Fibroblast of pulmonary artery (primary cell): ENCODE results near the gene IRF7.

Source experiments
- DNase-seq: peaks from one replicate; pipeline ENCODE4 v3.0.0-alpha.2; 2010; ENCODE audit warnings: low read depth
- H3K4me3 ChIP-seq: replicated peaks from 2 replicates; pipeline ENCODE4 v1.5.1; 2011; ENCODE audit warnings: low read depth, mild to moderate bottlenecking, control low read depth, low read length, moderate library complexity
- TF ChIP-seq, protein P1 (sequence below): IDR thresholded peaks from 2 replicates; pipeline ENCODE4 v1.5.1; 2011; ENCODE audit warnings: mild to moderate bottlenecking, control low read depth, low read length, inconsistent platforms; ENCODE audit errors: missing control alignments

The IRF7 gene

DNA sequence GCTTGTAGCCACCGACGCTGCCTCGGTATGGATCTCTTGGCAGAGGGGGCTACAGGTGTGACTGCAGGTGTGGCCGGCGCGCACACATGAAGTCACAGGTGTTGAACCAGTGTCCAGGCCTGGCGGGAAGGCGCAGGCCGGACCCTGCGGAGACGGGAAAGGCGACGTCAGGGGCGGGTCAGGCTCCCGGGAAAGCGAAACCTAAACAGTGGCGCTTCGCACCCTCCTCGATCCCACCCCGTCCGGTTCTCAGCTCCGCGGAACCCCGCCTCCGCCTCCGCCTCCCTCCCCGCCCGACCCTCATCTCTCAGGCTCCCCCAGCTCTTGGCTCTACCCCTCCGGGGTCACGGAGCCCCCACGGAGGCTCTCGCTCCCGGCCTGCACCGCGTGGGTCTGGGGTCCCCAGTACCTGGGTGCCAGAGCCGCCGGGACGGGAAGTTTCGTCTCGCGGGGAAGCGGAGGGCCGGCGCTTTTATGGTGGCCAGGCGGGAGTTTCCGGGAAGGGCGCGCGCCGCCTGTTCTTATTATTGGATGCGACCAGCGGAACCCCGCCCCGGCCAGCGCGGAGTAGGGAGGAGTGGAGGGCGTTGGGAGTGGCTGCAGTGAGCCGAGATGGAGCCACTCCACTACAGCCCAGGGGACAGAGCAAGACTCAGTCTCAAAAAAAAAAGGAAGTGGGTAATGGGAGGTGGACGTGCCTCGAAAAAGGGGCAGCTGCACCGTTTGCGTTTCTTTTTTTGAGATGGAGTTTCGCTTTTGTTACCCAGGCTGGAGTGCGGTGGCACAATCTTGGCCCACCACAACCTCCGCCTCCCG is at the start of gene IRF7:
TSS of gene IRF7 (minus strand) at position 447 of the 816 bp plus-strand sequence. CDS start 586 bp downstream, outside the sequence.
- DNase-seq, result peak; percentile 91

DNA sequence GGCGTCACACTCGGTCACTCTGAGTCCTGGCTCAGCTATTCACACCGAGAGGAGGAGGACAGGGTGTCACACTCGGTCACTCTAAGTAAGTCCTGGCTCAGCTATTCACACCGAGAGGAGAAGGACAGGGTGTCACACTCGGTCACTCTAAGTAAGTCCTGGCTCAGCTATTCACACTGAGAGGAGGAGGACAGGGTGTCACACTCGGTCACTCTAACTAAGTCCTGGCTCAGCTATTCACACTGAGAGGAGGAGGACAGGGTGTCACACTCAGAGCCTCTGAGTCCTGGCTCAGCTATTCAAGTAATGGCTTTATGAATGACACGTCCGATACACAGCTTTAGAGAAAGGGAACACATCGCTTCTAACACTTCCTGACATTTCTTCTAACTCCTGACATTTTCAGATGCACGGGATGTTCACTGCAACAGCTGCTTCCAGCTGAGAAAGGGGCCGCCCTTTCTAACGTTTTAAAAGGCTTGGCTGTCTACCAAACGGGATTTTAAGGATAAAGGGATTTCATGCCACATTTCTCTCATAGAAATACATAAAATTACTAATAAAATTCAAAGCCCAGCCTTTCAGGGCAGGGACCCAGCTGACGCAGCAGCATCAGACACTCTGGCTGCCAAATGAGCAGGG is 49.4 kb upstream of the IRF7 start:
- TF ChIP-seq, protein P1, sequence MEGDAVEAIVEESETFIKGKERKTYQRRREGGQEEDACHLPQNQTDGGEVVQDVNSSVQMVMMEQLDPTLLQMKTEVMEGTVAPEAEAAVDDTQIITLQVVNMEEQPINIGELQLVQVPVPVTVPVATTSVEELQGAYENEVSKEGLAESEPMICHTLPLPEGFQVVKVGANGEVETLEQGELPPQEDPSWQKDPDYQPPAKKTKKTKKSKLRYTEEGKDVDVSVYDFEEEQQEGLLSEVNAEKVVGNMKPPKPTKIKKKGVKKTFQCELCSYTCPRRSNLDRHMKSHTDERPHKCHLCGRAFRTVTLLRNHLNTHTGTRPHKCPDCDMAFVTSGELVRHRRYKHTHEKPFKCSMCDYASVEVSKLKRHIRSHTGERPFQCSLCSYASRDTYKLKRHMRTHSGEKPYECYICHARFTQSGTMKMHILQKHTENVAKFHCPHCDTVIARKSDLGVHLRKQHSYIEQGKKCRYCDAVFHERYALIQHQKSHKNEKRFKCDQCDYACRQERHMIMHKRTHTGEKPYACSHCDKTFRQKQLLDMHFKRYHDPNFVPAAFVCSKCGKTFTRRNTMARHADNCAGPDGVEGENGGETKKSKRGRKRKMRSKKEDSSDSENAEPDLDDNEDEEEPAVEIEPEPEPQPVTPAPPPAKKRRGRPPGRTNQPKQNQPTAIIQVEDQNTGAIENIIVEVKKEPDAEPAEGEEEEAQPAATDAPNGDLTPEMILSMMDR, result no peak

More for the DNA sequence above, at the start of gene IRF7:
- peak within 1 kb of the TSS; percentile 72 for H3K4me3 ChIP-seq
- TF ChIP-seq, protein P1, result no peak

DNA sequence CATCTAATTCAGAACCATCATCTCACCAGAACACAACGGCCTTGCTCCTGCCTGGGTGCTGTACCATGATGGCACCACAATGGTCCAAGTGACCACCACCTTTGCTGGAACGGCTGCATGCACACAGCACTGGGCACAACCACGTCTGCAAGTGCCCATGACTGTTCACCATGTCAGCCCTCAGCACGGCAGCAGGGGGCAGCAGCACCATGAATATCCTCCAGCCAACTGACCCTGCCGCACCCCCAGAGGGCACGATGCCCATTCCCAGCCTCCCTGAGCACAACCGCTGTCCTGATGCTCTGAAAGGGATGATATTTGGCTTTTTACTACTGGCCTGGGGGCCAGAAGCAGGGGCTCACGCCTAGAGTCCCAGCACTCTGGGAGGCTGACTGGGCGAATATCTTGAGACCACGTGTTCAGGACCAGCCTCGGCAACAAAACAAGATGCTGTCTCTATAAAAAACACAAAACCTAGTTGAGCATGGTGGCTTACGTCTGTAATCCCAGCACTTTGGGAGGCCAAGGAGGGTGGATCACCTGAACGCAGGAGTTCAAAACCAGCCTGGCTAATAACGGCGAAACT is 47.0 kb upstream of the IRF7 start:
- H3K4me3 ChIP-seq, result no peak overlapping the region
- peak; percentile 63 for DNase-seq
- TF ChIP-seq, protein P1, result peak; percentile 68

More for the DNA sequence above, 49.4 kb upstream of the IRF7 start:
- H3K4me3 ChIP-seq, result no peak overlapping the region
- DNase-seq, result no peak

DNA sequence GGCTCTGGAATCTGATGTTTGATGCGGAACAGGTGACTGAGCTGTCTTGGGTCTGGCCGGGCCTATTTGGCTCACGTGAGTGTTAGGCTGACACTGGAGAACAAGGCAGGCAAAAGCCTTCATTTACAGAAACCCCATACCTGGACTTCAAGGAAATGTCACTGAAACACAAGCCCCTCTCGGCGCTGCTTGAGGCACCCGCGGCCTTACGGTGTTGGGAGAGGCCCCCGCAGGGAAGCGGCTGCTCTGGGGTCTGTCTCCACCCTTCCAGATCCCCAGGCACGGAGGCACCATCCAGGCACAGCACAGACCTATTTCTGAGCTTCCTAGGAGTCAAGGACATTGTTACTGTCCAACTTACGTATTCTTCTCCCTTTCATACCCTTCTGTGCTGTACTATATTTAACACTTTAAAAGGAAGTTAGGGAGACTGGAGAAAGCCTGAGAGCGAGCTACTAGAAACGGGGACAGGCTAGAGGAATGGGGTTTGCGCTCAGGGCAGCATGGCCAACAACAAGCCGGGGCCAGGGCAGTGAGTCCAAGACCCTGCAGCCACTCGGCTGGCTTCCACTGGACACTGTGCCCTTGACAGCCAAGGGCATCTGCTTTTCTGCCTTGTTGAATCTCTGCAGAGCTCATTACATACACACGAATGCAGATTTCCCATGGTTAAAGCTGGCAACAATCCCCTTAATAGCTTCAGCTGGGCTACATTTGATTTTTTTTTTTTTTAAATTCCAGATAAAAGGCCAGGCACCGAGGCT is 45.1 kb upstream of the IRF7 start:
- DNase-seq, result no peak
- TF ChIP-seq, protein P1, result no peak
- H3K4me3 ChIP-seq, result no peak overlapping the region

DNA sequence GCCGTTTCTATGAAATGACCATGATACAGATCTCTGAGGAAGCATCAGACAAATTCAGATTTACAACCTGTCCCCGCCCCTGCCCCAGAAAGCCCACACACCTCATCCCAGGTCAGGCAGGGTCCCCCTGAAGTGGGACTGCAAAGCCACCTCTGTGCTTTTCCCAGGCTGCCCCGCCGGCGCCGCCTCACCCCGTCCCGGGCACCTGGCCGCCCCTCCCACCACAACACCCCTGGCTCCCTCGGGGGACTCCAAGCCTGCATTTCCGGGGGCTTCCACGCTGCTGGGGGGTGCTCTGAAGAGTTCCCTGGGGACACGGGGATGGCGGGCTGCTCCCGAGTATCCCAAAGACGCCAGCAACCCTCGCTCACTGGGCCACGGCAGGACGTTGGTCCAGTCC is 44.5 kb upstream of the IRF7 start:
- H3K4me3 ChIP-seq, result no peak overlapping the region
- DNase-seq, result no peak
- TF ChIP-seq, protein P1, result no peak

DNA sequence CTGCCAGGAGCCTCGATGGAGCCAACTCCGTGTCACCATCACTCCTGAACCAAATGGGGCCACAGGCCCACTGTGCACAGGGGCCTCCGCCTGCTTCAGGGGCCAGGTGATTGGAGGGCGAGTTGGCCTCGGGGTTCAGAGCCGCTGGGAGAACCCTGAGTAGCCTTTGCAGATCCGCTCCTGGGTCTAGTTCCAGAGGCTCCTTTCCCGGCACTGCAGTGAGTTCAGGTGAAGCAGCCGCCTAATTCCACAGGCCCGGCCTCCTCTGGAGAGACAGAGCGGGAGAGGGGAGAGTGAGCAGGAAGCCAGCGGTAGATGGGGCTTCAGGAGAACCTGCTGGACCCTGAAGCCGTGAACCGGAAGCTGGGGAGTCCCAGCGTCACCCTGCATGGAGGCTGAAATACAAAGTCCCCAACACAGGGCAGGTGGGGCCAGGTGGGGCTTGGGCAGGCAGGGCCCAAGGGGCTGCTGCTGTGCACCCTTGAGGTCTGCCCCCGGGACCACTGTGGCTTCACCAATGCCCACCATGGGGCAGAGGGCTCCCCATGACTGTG is 43.9 kb upstream of the IRF7 start:
- TF ChIP-seq, protein P1, result no peak
- no peak for DNase-seq
- no peak overlapping the region for H3K4me3 ChIP-seq
